PC-9 (cell line): Measurements from ENCODE around the gene LRRTM4. TPM values are rescaled to one million over a fixed set of nuclear protein-coding genes. Genes with fewer than 3 reads are reported as not detected.
A peak's percentile ranks its signal among the peaks of the same experiment; 100 is the strongest.

ENCODE experiments used
- BruUV-seq: library from RNA; stranded (reverse); fragments of 400-500 nt; replicated peaks from 2 replicates; lab custom pipeline; 2021; lab: Mats Ljungman, UMichigan
- CTCF ChIA-PET: fragments of 300-600 bp; sonication (Branson Sonifier 250); formaldehyde crosslinking; loops from one replicate; lab custom pipeline; 2022; ENCODE audit warnings: antibody characterized with exemption; lab: Charles Lee
- POLR2A ChIA-PET: fragments of 300-600 bp; sonication (Branson Sonifier 250); formaldehyde crosslinking; loops from one replicate; lab custom pipeline; 2022; ENCODE audit warnings: antibody characterized with exemption; ENCODE audit not compliant: unreplicated experiment; lab: Charles Lee
- DNase-seq, 2 experiments: peaks; one replicate each; pipeline versions ENCODE4 v3.0.0 to v3.0.0-alpha.2; 2015 to 2022; ENCODE audit warnings: mixed read lengths in 1 of 2
- H2AFZ ChIP-seq: fragments of 200-600 bp; sonication (generic); 2 replicates; pipeline ENCODE4 v1.8.1; 2017; ENCODE audit warnings: antibody characterized with exemption
- H3F3A ChIP-seq: fragments of 200-600 bp; sonication (generic); 2 replicates; pipeline ENCODE4 v1.8.1; 2017; ENCODE audit warnings: antibody characterized with exemption, mild to moderate bottlenecking, low read depth; ENCODE audit not compliant: insufficient read depth
- H3K27ac ChIP-seq: fragments of 200-600 bp; sonication (generic); 2 replicates; pipeline ENCODE4 v1.6.1; 2016; ENCODE audit warnings: mixed run types
- H3K27me3 ChIP-seq: fragments of 200-600 bp; sonication (generic); 2 replicates; pipeline ENCODE4 v1.6.1; 2016; ENCODE audit warnings: low read depth, mixed run types; ENCODE audit not compliant: insufficient read depth
- H3K36me3 ChIP-seq: fragments of 200-600 bp; sonication (generic); 2 replicates; pipeline ENCODE4 v1.6.1; 2016; ENCODE audit warnings: low read depth, mixed run types
- H3K4me1 ChIP-seq: fragments of 200-600 bp; sonication (generic); replicated peaks from 2 replicates; pipeline ENCODE4 v1.6.1; 2016; ENCODE audit warnings: mixed run types; ENCODE audit not compliant: insufficient read depth
- H3K4me2 ChIP-seq: fragments of 200-600 bp; sonication (generic); 2 replicates; pipeline ENCODE4 v1.6.1; 2017; ENCODE audit warnings: mixed run types
- H3K4me3 ChIP-seq: fragments of 200-600 bp; sonication (generic); 2 replicates; pipeline ENCODE4 v1.6.1; 2016; ENCODE audit warnings: mixed run types
- H3K79me2 ChIP-seq: fragments of 200-600 bp; sonication (generic); 2 replicates; pipeline ENCODE4 v1.6.1; 2017; ENCODE audit warnings: low read depth, mixed run types
- H3K9me2 ChIP-seq: fragments of 200-600 bp; sonication (generic); 2 replicates; pipeline ENCODE4 v1.8.1; 2017; ENCODE audit warnings: mild to moderate bottlenecking; ENCODE audit not compliant: insufficient read depth
- H3K9me3 ChIP-seq: fragments of 200-600 bp; sonication (generic); 2 replicates; pipeline ENCODE4 v1.8.1; 2016; ENCODE audit warnings: low read depth; ENCODE audit not compliant: insufficient read depth
- H4K20me1 ChIP-seq: fragments of 200-600 bp; sonication (generic); 2 replicates; pipeline ENCODE4 v1.8.1; 2017; ENCODE audit not compliant: insufficient read depth
- EZH2 ChIP-seq: fragments of 200-600 bp; sonication (generic); IDR thresholded peaks from 2 replicates; pipeline ENCODE4 v1.8.0; 2017; ENCODE audit warnings: antibody characterized with exemption, low read depth
- intact Hi-C: fragments of 100-400 bp; cut with micrococcal nuclease; formaldehyde crosslinking; loops from one replicate; pipeline ENCODE4 v1.10.0; 2022; ENCODE audit not compliant: unreplicated experiment
- total RNA-seq: library from RNA; stranded (reverse); gene quantifications from 2 replicates; pipeline ENCODE4 v1.2.3, GENCODE V29; 2021
- TF ChIP-seq, protein P1 (sequence below): fragments of 200-600 bp; sonication (generic); conservative IDR thresholded peaks from 2 replicates; pipeline ENCODE4 v1.6.1; 2017; ENCODE audit warnings: mixed run types, antibody characterized with exemption, mild to moderate bottlenecking, moderate library complexity

The LRRTM4 gene
- total RNA-seq, 1 experiment from 2014 or later, result 2.2 TPM

DNA sequence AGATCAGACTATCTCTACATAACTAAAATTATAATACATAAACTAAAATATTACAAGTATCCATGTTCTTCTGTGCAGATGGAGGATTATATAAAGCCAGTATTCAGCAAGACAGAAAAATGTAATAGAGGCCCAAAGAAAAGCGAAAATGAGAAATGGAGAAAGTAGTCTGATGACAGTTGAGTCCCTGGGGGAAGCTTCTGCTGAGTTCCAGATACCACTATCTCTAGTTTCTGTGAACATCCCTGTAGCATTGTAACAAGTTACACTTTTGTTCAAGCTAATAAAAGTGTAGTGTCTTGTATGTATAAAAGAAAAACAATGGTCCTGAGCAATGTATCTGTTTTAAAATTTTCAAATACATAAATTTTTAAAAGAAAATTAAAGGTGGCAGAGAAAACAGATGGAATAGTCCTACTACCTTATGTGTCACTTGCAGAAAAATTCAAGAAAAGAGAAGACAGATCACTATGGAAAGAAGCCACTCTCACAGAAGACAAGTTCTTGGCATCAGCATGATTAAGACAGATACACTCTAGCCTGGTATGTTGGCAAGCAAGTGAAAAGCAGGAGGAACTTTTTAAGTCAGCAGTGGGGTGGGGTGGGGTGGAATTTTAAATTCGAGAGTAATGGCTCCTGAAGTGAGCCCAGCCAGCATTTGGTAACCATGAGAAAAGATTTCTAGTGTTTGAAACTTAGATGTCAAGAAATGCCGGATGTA lies 541.9 kb downstream of the LRRTM4 start:
- Histone ChIP-seq H3K4me2 (no peak overlapping the region), H3K4me3 (no peak overlapping the region), H3K36me3 (no peaks in the 10 kb centered on the region), H3K9me2 (no peaks in the 10 kb centered on the region), H2AFZ (no peak overlapping the region), H3K27ac (no peak overlapping the region), H3K9me3 (no peaks in the 10 kb centered on the region), H3K27me3 (no peaks in the 10 kb centered on the region), H3K4me1 (no peaks in the 10 kb centered on the region), H3F3A (no peaks in the 10 kb centered on the region), H3K79me2 (no peaks in the 10 kb centered on the region), H4K20me1 (no peaks in the 10 kb centered on the region)
- TF ChIP-seq, protein P1, sequence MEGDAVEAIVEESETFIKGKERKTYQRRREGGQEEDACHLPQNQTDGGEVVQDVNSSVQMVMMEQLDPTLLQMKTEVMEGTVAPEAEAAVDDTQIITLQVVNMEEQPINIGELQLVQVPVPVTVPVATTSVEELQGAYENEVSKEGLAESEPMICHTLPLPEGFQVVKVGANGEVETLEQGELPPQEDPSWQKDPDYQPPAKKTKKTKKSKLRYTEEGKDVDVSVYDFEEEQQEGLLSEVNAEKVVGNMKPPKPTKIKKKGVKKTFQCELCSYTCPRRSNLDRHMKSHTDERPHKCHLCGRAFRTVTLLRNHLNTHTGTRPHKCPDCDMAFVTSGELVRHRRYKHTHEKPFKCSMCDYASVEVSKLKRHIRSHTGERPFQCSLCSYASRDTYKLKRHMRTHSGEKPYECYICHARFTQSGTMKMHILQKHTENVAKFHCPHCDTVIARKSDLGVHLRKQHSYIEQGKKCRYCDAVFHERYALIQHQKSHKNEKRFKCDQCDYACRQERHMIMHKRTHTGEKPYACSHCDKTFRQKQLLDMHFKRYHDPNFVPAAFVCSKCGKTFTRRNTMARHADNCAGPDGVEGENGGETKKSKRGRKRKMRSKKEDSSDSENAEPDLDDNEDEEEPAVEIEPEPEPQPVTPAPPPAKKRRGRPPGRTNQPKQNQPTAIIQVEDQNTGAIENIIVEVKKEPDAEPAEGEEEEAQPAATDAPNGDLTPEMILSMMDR, result no peak
- TF ChIP-seq EZH2, result no peak
- DNase-seq, result no peak
- ChIA-PET POLR2A (no interaction called here), CTCF (no interaction called here)
- BruUV-seq, result no TSS peak
- intact Hi-C loops, result no loop called here

DNA sequence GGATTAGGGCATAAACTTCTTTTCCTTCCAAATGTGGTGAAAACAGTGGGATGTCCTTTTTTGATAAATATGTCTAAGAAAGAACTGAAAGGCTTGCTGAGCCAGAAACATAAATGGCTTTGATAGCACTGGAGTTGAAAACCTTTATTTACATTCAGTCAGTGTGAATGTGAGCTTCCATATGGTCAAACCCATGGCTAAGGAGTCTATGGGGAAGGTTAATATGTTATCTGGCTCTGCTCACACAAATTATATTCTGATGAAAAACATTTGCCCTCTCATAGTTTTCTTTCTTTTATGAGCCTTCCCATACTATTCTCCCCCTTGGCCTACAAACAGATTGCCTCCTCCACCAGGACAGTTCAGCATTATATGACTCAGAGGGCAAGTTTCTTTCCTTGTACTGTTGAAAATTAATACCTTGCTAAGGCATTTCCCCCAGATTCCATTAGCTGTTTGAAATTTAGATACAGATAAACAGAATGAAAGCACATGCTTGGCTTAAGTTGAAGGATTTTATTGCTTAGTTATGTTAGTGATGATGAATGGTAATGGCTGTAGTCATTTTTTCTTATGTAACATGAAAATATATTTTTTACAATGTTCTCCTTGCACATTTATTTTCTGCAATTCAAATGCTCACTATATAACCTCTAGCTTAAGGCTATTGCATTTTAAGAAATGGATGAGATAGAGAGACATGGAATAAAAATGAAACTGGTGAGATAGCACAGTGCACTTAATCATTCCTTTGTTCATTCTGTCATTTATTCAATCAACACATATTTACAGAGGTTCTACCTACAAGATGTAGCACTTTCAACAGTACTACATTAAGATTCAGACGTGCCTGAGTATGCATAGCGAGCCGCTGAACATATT lies 544.1 kb downstream of the LRRTM4 start:
- Histone ChIP-seq H3K4me1 (no peaks in the 10 kb centered on the region), H2AFZ (no peak overlapping the region)

DNA sequence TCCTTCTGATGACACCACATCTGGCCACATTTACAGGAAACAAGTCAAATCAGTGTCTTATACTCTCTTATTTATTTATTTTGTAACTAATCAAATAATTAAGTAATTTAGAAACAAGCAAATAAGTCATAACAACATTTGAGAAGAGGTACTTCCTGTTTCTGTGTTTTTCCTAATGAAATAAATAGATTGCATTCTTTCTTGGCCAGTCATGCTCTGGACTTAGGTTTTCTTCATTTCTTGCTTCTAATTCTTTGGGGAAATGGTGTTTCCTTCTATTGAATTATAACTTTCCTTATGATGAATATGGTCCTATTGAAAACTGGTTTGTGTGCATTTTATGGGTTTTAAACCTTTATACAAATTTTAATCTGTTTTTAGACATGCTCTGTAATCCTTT lies 546.4 kb downstream of the LRRTM4 start:
- H3K4me2 ChIP-seq, result no peak overlapping the region
- H2AFZ ChIP-seq, result no peak overlapping the region
- H3K27me3 ChIP-seq, result no peaks in the 10 kb centered on the region
- TF ChIP-seq, protein P1, result no peak
- no peak for TF ChIP-seq EZH2
- ChIA-PET POLR2A (no interaction called here), CTCF (no interaction called here)
- intact Hi-C loops, result no loop called here
- no peaks in the 10 kb centered on the region for H3K79me2 ChIP-seq
- no peak overlapping the region for H3K4me3 ChIP-seq
- H3K9me2 ChIP-seq, result no peaks in the 10 kb centered on the region
- no peaks in the 10 kb centered on the region for H3K9me3 ChIP-seq
- no peaks in the 10 kb centered on the region for H3K36me3 ChIP-seq
- BruUV-seq, result no TSS peak
- H3F3A ChIP-seq, result no peaks in the 10 kb centered on the region
- no peak for DNase-seq
- no peaks in the 10 kb centered on the region for H3K4me1 ChIP-seq
- H4K20me1 ChIP-seq, result no peaks in the 10 kb centered on the region
- no peak overlapping the region for H3K27ac ChIP-seq

More for the DNA sequence above, 544.1 kb downstream of the LRRTM4 start:
- CTCF ChIA-PET, result no interaction called here
- no peaks in the 10 kb centered on the region for H3F3A ChIP-seq
- no peak overlapping the region for H3K4me2 ChIP-seq
- no peaks in the 10 kb centered on the region for H3K27me3 ChIP-seq
- no peaks in the 10 kb centered on the region for H3K36me3 ChIP-seq
- DNase-seq, result peak in 1 of 2 experiments; percentile 40
- POLR2A ChIA-PET, result no interaction called here
- H3K9me2 ChIP-seq, result no peaks in the 10 kb centered on the region
- BruUV-seq, result no TSS peak
- H3K4me3 ChIP-seq, result no peak overlapping the region
- no peaks in the 10 kb centered on the region for H3K9me3 ChIP-seq
- H3K79me2 ChIP-seq, result no peaks in the 10 kb centered on the region
- intact Hi-C loops, result no loop called here
- H4K20me1 ChIP-seq, result no peaks in the 10 kb centered on the region
- no peak overlapping the region for H3K27ac ChIP-seq
- TF ChIP-seq, protein P1, result no peak
- no peak for TF ChIP-seq EZH2
